HepG2 (cell line): Measurements from ENCODE around the gene AKAP14. TPM values are rescaled to one million over a fixed set of nuclear protein-coding genes. Genes with fewer than 3 reads are reported as not detected.
A peak's percentile ranks its signal among the peaks of the same experiment; 100 is the strongest.

Source experiments
- ELF4 ChIP-seq: sonication (generic); formaldehyde crosslinking; IDR thresholded peaks from 2 replicates; pipeline ENCODE4 v1.5.0; 2020; ENCODE audit warnings: missing genetic modification reagents, mild to moderate bottlenecking, moderate library complexity, borderline replicate concordance
- RNF219 ChIP-seq: sonication (generic); formaldehyde crosslinking; IDR thresholded peaks from 2 replicates; pipeline ENCODE4 v1.5.0; 2020; ENCODE audit warnings: mild to moderate bottlenecking, missing genetic modification reagents
- SIN3A ChIP-seq: IDR thresholded peaks from 2 replicates; pipeline ENCODE4 v1.6.1; 2011; ENCODE audit warnings: low read depth, mild to moderate bottlenecking, control low read depth, low read length, borderline replicate concordance
- TEAD2 ChIP-seq: sonication (generic); formaldehyde crosslinking; IDR thresholded peaks from 2 replicates; pipeline ENCODE4 v1.9.0; 2021; ENCODE audit warnings: missing genetic modification reagents
- TIGD3 ChIP-seq: sonication (generic); formaldehyde crosslinking; IDR thresholded peaks from 2 replicates; pipeline ENCODE4 v1.5.1; 2020; ENCODE audit warnings: mild to moderate bottlenecking, missing genetic modification reagents, borderline replicate concordance
- ZNF317 ChIP-seq: sonication (generic); formaldehyde crosslinking; IDR thresholded peaks from 2 replicates; pipeline ENCODE4 v1.5.0; 2020; ENCODE audit warnings: mild to moderate bottlenecking, missing genetic modification reagents
- ZNF383 ChIP-seq: sonication (generic); formaldehyde crosslinking; IDR thresholded peaks from 2 replicates; pipeline ENCODE4 v1.4.0; 2020; ENCODE audit warnings: missing genetic modification reagents, mild to moderate bottlenecking, borderline replicate concordance
- ZNF704 ChIP-seq: sonication (generic); formaldehyde crosslinking; IDR thresholded peaks from 2 replicates; pipeline ENCODE4 v1.8.1; 2023; ENCODE audit warnings: mild to moderate bottlenecking, inconsistent platforms, moderate library complexity, missing genetic modification reagents, borderline replicate concordance
- polyA plus RNA-seq, 8 experiments: library from polyadenylated mRNA; depleted of rRNA in 3 of 8; stranded (reverse) in 7 of 8; unstranded in 1 of 8; fragments of >200 nt; fragmentation: Illumina TruSeq in 4 of 8; extraction: Trizol in 4 of 8; gene quantifications; 2 replicates each; pipeline versions ENCODE4 v1.2.1 to v1.2.3, GENCODE V29; 2011 to 2016; ENCODE audit warnings: low read depth in 4 of 8, missing spikeins in 1 of 8, mixed read lengths in 1 of 8; ENCODE audit not compliant: insufficient read depth in 1 of 8
- total RNA-seq, 5 experiments: library from RNA; depleted of rRNA; stranded (reverse); fragments of >200 nt; fragmentation: Illumina TruSeq; extraction: Trizol; gene quantifications; 2 replicates each; pipeline ENCODE4 v1.2.3, GENCODE V29; 2016; ENCODE audit warnings: low read depth in 1 of 5
- TF ChIP-seq, protein P1 (sequence below): sonication (generic); formaldehyde crosslinking; IDR thresholded peaks from 2 replicates; pipeline ENCODE4 v1.5.0; 2020; ENCODE audit warnings: mild to moderate bottlenecking, missing genetic modification reagents, borderline replicate concordance
- TF ChIP-seq, protein P2 (sequence below): sonication (generic); formaldehyde crosslinking; IDR thresholded peaks from 2 replicates; pipeline ENCODE4 v1.5.0; 2020; ENCODE audit warnings: mild to moderate bottlenecking, missing genetic modification reagents, borderline replicate concordance
- TF ChIP-seq, protein P3 (sequence below): sonication (generic); formaldehyde crosslinking; IDR thresholded peaks from 2 replicates; pipeline ENCODE4 v1.4.0; 2020; ENCODE audit warnings: missing genetic modification reagents
- TF ChIP-seq, protein P4 (sequence below): sonication (generic); formaldehyde crosslinking; conservative IDR thresholded peaks from 2 replicates; pipeline ENCODE4 v1.4.0; 2020; ENCODE audit warnings: missing genetic modification reagents

AKAP14 gene
- total and polyA plus RNA-seq, 2 of the 13 experiments (the other 11 are each of a cell fraction or from before 2014, with no cell fraction given), result 0.20 to 1.7 TPM

GRCh38 chrX:119871599-119872395, 23.9 kb upstream of the AKAP14 start, which contains the start of the genes NDUFA1 and RNF113A (continued):
- TF ChIP-seq TIGD3 (CRISPR knock-in tag) (no peak), ELF4 (peak; percentile 64; the same call in 1 of the 2 replicates), ZNF317 (CRISPR knock-in tag) (0 out of 2 replicates have a peak, but pooled peaks have one; percentile 11), RNF219 (CRISPR knock-in tag) (no peak), TEAD2 (CRISPR knock-in tag) (no peak), SIN3A (peak; percentile 60; the same call in 1 of the 2 replicates), ZNF704 (CRISPR knock-in tag) (peak; percentile 84; the same call in 1 of the 2 replicates), ZNF383 (CRISPR knock-in tag) (no peak)
- TF ChIP-seq, protein P1, sequence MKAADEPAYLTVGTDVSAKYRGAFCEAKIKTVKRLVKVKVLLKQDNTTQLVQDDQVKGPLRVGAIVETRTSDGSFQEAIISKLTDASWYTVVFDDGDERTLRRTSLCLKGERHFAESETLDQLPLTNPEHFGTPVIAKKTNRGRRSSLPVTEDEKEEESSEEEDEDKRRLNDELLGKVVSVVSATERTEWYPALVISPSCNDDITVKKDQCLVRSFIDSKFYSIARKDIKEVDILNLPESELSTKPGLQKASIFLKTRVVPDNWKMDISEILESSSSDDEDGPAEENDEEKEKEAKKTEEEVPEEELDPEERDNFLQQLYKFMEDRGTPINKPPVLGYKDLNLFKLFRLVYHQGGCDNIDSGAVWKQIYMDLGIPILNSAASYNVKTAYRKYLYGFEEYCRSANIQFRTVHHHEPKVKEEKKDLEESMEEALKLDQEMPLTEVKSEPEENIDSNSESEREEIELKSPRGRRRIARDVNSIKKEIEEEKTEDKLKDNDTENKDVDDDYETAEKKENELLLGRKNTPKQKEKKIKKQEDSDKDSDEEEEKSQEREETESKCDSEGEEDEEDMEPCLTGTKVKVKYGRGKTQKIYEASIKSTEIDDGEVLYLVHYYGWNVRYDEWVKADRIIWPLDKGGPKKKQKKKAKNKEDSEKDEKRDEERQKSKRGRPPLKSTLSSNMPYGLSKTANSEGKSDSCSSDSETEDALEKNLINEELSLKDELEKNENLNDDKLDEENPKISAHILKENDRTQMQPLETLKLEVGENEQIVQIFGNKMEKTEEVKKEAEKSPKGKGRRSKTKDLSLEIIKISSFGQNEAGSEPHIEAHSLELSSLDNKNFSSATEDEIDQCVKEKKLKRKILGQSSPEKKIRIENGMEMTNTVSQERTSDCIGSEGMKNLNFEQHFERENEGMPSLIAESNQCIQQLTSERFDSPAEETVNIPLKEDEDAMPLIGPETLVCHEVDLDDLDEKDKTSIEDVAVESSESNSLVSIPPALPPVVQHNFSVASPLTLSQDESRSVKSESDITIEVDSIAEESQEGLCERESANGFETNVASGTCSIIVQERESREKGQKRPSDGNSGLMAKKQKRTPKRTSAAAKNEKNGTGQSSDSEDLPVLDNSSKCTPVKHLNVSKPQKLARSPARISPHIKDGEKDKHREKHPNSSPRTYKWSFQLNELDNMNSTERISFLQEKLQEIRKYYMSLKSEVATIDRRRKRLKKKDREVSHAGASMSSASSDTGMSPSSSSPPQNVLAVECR (CRISPR knock-in tag), result peak; percentile 77; the same call in 1 of the 2 replicates
- TF ChIP-seq, protein P2, sequence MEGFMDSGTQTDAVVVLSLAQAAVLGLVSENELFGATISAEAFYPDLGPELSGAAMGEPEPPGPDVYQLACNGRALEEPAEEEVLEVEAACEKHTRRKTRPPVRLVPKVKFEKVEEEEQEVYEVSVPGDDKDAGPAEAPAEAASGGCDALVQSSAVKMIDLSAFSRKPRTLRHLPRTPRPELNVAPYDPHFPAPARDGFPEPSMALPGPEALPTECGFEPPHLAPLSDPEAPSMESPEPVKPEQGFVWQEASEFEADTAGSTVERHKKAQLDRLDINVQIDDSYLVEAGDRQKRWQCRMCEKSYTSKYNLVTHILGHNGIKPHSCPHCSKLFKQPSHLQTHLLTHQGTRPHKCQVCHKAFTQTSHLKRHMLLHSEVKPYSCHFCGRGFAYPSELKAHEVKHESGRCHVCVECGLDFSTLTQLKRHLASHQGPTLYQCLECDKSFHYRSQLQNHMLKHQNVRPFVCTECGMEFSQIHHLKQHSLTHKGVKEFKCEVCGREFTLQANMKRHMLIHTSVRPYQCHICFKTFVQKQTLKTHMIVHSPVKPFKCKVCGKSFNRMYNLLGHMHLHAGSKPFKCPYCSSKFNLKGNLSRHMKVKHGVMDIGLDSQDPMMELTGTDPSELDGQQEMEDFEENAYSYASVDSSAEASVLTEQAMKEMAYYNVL (CRISPR knock-in tag), result no peak
- TF ChIP-seq, protein P3, sequence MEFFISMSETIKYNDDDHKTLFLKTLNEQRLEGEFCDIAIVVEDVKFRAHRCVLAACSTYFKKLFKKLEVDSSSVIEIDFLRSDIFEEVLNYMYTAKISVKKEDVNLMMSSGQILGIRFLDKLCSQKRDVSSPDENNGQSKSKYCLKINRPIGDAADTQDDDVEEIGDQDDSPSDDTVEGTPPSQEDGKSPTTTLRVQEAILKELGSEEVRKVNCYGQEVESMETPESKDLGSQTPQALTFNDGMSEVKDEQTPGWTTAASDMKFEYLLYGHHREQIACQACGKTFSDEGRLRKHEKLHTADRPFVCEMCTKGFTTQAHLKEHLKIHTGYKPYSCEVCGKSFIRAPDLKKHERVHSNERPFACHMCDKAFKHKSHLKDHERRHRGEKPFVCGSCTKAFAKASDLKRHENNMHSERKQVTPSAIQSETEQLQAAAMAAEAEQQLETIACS (CRISPR knock-in tag), result 0 out of 2 replicates have a peak, but pooled peaks have one; percentile 57
- TF ChIP-seq, protein P4, sequence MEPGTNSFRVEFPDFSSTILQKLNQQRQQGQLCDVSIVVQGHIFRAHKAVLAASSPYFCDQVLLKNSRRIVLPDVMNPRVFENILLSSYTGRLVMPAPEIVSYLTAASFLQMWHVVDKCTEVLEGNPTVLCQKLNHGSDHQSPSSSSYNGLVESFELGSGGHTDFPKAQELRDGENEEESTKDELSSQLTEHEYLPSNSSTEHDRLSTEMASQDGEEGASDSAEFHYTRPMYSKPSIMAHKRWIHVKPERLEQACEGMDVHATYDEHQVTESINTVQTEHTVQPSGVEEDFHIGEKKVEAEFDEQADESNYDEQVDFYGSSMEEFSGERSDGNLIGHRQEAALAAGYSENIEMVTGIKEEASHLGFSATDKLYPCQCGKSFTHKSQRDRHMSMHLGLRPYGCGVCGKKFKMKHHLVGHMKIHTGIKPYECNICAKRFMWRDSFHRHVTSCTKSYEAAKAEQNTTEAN, result peak; percentile 55; the same call in 1 of the 2 replicates
